Measurements from ENCODE around the gene FYB2. TPM values are rescaled to one million over a fixed set of nuclear protein-coding genes. Genes with fewer than 3 reads are reported as not detected.

FYB2 gene
- total RNA-seq, 1 experiment from 2014 or later, result 0.15 TPM

- TF ChIP-seq AFF4 (CRISPR knock-in tag; IDR thresholded peaks at IDR 0.05; ENCODE audit: borderline replicate concordance) (no peak), GRHL2 (CRISPR knock-in tag; IDR thresholded peaks at IDR 0.05; ENCODE audit: insufficient replicate concordance, severe bottlenecking) (no peak), CREB1 (CRISPR knock-in tag; IDR thresholded peaks at IDR 0.05) (no peak)
- TF ChIP-seq, protein P1, sequence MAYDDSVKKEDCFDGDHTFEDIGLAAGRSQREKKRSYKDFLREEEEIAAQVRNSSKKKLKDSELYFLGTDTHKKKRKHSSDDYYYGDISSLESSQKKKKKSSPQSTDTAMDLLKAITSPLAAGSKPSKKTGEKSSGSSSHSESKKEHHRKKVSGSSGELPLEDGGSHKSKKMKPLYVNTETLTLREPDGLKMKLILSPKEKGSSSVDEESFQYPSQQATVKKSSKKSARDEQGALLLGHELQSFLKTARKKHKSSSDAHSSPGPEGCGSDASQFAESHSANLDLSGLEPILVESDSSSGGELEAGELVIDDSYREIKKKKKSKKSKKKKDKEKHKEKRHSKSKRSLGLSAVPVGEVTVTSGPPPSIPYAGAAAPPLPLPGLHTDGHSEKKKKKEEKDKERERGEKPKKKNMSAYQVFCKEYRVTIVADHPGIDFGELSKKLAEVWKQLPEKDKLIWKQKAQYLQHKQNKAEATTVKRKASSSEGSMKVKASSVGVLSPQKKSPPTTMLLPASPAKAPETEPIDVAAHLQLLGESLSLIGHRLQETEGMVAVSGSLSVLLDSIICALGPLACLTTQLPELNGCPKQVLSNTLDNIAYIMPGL (CRISPR knock-in tag; IDR thresholded peaks at IDR 0.05), result no peak
- TF ChIP-seq, protein P2, sequence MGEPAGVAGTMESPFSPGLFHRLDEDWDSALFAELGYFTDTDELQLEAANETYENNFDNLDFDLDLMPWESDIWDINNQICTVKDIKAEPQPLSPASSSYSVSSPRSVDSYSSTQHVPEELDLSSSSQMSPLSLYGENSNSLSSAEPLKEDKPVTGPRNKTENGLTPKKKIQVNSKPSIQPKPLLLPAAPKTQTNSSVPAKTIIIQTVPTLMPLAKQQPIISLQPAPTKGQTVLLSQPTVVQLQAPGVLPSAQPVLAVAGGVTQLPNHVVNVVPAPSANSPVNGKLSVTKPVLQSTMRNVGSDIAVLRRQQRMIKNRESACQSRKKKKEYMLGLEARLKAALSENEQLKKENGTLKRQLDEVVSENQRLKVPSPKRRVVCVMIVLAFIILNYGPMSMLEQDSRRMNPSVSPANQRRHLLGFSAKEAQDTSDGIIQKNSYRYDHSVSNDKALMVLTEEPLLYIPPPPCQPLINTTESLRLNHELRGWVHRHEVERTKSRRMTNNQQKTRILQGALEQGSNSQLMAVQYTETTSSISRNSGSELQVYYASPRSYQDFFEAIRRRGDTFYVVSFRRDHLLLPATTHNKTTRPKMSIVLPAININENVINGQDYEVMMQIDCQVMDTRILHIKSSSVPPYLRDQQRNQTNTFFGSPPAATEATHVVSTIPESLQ (CRISPR knock-in tag; IDR thresholded peaks at IDR 0.05), result no peak
- TF ChIP-seq, protein P3, sequence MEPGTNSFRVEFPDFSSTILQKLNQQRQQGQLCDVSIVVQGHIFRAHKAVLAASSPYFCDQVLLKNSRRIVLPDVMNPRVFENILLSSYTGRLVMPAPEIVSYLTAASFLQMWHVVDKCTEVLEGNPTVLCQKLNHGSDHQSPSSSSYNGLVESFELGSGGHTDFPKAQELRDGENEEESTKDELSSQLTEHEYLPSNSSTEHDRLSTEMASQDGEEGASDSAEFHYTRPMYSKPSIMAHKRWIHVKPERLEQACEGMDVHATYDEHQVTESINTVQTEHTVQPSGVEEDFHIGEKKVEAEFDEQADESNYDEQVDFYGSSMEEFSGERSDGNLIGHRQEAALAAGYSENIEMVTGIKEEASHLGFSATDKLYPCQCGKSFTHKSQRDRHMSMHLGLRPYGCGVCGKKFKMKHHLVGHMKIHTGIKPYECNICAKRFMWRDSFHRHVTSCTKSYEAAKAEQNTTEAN (CRISPR knock-in tag; IDR thresholded peaks at IDR 0.05), result no peak
- TF ChIP-seq, protein P4, sequence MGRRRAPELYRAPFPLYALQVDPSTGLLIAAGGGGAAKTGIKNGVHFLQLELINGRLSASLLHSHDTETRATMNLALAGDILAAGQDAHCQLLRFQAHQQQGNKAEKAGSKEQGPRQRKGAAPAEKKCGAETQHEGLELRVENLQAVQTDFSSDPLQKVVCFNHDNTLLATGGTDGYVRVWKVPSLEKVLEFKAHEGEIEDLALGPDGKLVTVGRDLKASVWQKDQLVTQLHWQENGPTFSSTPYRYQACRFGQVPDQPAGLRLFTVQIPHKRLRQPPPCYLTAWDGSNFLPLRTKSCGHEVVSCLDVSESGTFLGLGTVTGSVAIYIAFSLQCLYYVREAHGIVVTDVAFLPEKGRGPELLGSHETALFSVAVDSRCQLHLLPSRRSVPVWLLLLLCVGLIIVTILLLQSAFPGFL (CRISPR knock-in tag; IDR thresholded peaks at IDR 0.05; ENCODE audit: borderline replicate concordance), result no peak
These were observed 25.4 kb upstream of the FYB2 start (continued) for GRCh38 chr1:56844545-56845136.

- H3K9me3 Mint-ChIP-seq, result peaks cover 12% of the 10 kb centered on the region
- no peak overlapping the region for H3K27ac Mint-ChIP-seq
- no peaks in the 10 kb centered on the region for H3K36me3 Mint-ChIP-seq
- no peak for DNase-seq (ENCODE audit: low spot score)
- peaks cover 9% of the 10 kb centered on the region for H3K27me3 Mint-ChIP-seq (ENCODE audit: low read depth)
- H3K4me3 Mint-ChIP-seq, result no peak overlapping the region
- CTCF ChIA-PET, result interaction anchor here (1.1 kb wide), 1 partner anchor 40 kb away, joined by 3 read pairs; no protein-coding TSS in a partner anchor
- POLR2A ChIA-PET, result no interaction called here
- peaks cover 13% of the 10 kb centered on the region for H3K4me1 Mint-ChIP-seq
- no peak for ATAC-seq
- TF ChIP-seq, protein P2 (CRISPR knock-in tag; IDR thresholded peaks at IDR 0.05), result no peak
- TF ChIP-seq ZNF281 (CRISPR knock-in tag; IDR thresholded peaks at IDR 0.05), result no peak
- TF ChIP-seq HMGA2 (CRISPR knock-in tag; IDR thresholded peaks at IDR 0.05), result no peak
- TF ChIP-seq ATF1 (CRISPR knock-in tag; IDR thresholded peaks at IDR 0.05), result no peak
- TF ChIP-seq, protein P1 (CRISPR knock-in tag; IDR thresholded peaks at IDR 0.05), result no peak
- no peak for TF ChIP-seq GTF2I (CRISPR knock-in tag; conservative IDR thresholded peaks at IDR 0.05)
- no peak for TF ChIP-seq OVOL2 (CRISPR knock-in tag; IDR thresholded peaks at IDR 0.05; ENCODE audit: borderline replicate concordance)
These were observed 24.3 kb upstream of the FYB2 start for GRCh38 chr1:56843544-56843943.
